ENCODE data around the gene PDE1A. TPM values are rescaled to one million over a fixed set of nuclear protein-coding genes. Genes with fewer than 3 reads are reported as not detected.

PDE1A gene
- total and polyA plus RNA-seq, 10 of the 15 experiments (the other 5 are each of a cell fraction or from before 2014, with no cell fraction given) = 1.1 TPM; not detected in 9

DNA sequence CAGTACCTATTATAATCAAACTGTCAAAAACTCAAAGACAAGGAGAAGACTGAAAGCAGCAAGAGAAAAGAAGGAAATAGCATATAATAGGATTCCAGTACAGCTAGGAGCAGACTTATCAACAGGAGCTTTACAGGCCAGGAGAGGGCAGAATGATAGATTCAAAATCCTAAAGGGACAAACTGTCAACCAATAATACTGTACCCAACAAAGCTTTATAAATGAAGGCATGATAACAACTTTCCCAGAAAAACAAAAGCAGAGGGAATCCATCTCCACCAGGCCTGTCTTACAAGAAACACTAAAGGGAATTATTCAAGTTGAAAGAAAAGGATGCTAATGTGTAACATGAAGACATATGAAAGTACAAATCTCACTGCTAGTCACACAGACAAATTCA lies 42.0 kb downstream of the PDE1A start (continued):
- TF ChIP-seq, protein P1, sequence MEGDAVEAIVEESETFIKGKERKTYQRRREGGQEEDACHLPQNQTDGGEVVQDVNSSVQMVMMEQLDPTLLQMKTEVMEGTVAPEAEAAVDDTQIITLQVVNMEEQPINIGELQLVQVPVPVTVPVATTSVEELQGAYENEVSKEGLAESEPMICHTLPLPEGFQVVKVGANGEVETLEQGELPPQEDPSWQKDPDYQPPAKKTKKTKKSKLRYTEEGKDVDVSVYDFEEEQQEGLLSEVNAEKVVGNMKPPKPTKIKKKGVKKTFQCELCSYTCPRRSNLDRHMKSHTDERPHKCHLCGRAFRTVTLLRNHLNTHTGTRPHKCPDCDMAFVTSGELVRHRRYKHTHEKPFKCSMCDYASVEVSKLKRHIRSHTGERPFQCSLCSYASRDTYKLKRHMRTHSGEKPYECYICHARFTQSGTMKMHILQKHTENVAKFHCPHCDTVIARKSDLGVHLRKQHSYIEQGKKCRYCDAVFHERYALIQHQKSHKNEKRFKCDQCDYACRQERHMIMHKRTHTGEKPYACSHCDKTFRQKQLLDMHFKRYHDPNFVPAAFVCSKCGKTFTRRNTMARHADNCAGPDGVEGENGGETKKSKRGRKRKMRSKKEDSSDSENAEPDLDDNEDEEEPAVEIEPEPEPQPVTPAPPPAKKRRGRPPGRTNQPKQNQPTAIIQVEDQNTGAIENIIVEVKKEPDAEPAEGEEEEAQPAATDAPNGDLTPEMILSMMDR (IDR thresholded peaks at IDR 0.05 in 2 of 3, conservative IDR thresholded peaks at IDR 0.05 in 1 of 3; ENCODE audit: control insufficient read depth in 2 of 3, extremely low read depth in 1 of 3, insufficient read depth in 1 of 3, low read depth in 3 of 3, low read length in 3 of 3) = no peak
- TF ChIP-seq ZNF384 (IDR thresholded peaks at IDR 0.05; ENCODE audit: borderline replicate concordance, low read depth, low read length) = no peak
- no peak for TF ChIP-seq CBX3 (IDR thresholded peaks at IDR 0.05; ENCODE audit: borderline replicate concordance, low read depth)
- no peak for TF ChIP-seq CREB1 (IDR thresholded peaks at IDR 0.05; ENCODE audit: low read depth)
- no peak for TF ChIP-seq HDGF (IDR thresholded peaks at IDR 0.05)
- TF ChIP-seq LARP7 (IDR thresholded peaks at IDR 0.05) = no peak
- TF ChIP-seq SP1 (IDR thresholded peaks at IDR 0.05; ENCODE audit: low read depth, low read length) = no peak
- TF ChIP-seq NFXL1 (IDR thresholded peaks at IDR 0.05; ENCODE audit: borderline replicate concordance) = no peak

DNA sequence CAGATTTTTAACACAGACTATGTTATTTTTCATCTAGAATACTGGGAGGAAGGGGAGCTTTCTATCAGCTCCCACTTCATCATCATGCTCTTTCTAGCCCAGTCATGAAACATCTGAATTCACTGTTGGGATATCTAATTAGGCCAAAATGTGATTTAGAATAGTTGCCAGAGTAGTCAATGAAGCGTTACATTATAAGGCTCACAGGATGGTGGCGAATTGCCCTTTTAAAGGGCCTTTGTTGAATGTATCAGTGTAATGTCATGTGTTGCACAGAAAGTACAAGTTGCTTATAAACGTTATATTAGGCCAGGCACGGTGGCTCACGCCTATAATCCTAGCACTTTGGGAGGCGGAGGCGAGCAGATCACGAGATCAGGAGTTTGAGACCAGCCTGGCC lies 45.6 kb downstream of the PDE1A start:
- ChIA-PET POLR2A (no interaction called here), SMC1A (ENCODE audit: uncharacterized antibody, unreplicated experiment) (no interaction called here), CTCF (no interaction called here), RAD21 (ENCODE audit: unreplicated experiment) (no interaction called here)
- Histone ChIP-seq H3K9ac (ENCODE audit: control insufficient read depth, insufficient read depth, low read length) (no peak overlapping the region), H2AFZ (ENCODE audit: control insufficient read depth, low read depth, low read length) (no peak overlapping the region), H4K20me1 (ENCODE audit: control insufficient read depth, insufficient read depth) (no peaks in the 10 kb centered on the region), H3K4me2 (ENCODE audit: control insufficient read depth, insufficient read depth) (no peak overlapping the region), H3K9me3 (replicated peaks; ENCODE audit: control insufficient read depth, insufficient read depth, low read length) (no peaks in the 10 kb centered on the region), H3K4me1 (ENCODE audit: control insufficient read depth, insufficient read depth, low read length) (no peaks in the 10 kb centered on the region), H3K27me3 (replicated peaks in 1 of 2; ENCODE audit: control insufficient read depth in 2 of 2, insufficient read depth in 2 of 2, low read length in 1 of 2) (no peaks in the 10 kb centered on the region), H3K4me3 (no peak overlapping the region), H3K36me3 (ENCODE audit: control insufficient read depth in 2 of 2, insufficient read depth in 2 of 2, low read length in 1 of 2) (no peaks in the 10 kb centered on the region), H3K79me2 (ENCODE audit: control insufficient read depth, insufficient read depth, low read length) (no peaks in the 10 kb centered on the region), H3K27ac (ENCODE audit: control insufficient read depth, insufficient read depth) (no peak overlapping the region)
- intact Hi-C loops (cut with micrococcal nuclease; ENCODE audit: unreplicated experiment) = no loop called here
- ATAC-seq (no peak), FAIRE-seq (no peak), DNase-seq (ENCODE audit: low read depth, low spot score) (no peak)
- 38% methylated on average over 8 of the region's 8 CpGs for WGBS (ENCODE audit: insufficient coverage, insufficient replicate concordance, low lambda C conversion rate, missing lambda C conversion rate)
- BruUV-seq (replicated peaks) = no TSS peak
- in situ Hi-C loops (cut with MboI) = no loop called here
- TF ChIP-seq, protein P2, sequence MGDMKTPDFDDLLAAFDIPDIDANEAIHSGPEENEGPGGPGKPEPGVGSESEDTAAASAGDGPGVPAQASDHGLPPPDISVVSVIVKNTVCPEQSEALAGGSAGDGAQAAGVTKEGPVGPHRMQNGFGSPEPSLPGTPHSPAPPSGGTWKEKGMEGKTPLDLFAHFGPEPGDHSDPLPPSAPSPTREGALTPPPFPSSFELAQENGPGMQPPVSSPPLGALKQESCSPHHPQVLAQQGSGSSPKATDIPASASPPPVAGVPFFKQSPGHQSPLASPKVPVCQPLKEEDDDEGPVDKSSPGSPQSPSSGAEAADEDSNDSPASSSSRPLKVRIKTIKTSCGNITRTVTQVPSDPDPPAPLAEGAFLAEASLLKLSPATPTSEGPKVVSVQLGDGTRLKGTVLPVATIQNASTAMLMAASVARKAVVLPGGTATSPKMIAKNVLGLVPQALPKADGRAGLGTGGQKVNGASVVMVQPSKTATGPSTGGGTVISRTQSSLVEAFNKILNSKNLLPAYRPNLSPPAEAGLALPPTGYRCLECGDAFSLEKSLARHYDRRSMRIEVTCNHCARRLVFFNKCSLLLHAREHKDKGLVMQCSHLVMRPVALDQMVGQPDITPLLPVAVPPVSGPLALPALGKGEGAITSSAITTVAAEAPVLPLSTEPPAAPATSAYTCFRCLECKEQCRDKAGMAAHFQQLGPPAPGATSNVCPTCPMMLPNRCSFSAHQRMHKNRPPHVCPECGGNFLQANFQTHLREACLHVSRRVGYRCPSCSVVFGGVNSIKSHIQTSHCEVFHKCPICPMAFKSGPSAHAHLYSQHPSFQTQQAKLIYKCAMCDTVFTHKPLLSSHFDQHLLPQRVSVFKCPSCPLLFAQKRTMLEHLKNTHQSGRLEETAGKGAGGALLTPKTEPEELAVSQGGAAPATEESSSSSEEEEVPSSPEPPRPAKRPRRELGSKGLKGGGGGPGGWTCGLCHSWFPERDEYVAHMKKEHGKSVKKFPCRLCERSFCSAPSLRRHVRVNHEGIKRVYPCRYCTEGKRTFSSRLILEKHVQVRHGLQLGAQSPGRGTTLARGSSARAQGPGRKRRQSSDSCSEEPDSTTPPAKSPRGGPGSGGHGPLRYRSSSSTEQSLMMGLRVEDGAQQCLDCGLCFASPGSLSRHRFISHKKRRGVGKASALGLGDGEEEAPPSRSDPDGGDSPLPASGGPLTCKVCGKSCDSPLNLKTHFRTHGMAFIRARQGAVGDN (IDR thresholded peaks at IDR 0.05) = no peak
- TF ChIP-seq, protein P3, sequence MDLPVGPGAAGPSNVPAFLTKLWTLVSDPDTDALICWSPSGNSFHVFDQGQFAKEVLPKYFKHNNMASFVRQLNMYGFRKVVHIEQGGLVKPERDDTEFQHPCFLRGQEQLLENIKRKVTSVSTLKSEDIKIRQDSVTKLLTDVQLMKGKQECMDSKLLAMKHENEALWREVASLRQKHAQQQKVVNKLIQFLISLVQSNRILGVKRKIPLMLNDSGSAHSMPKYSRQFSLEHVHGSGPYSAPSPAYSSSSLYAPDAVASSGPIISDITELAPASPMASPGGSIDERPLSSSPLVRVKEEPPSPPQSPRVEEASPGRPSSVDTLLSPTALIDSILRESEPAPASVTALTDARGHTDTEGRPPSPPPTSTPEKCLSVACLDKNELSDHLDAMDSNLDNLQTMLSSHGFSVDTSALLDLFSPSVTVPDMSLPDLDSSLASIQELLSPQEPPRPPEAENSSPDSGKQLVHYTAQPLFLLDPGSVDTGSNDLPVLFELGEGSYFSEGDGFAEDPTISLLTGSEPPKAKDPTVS (IDR thresholded peaks at IDR 0.05; ENCODE audit: low read depth, low read length) = no peak
- TF ChIP-seq NRF1 (conservative IDR thresholded peaks at IDR 0.05; ENCODE audit: low read depth, low read length) (no peak), EGR1 (IDR thresholded peaks at IDR 0.05; ENCODE audit: borderline replicate concordance in 1 of 2, low read depth in 2 of 2, low read length in 2 of 2) (no peak), SMAD5 (IDR thresholded peaks at IDR 0.05; ENCODE audit: low read depth) (no peak)
- TF ChIP-seq, protein P4, sequence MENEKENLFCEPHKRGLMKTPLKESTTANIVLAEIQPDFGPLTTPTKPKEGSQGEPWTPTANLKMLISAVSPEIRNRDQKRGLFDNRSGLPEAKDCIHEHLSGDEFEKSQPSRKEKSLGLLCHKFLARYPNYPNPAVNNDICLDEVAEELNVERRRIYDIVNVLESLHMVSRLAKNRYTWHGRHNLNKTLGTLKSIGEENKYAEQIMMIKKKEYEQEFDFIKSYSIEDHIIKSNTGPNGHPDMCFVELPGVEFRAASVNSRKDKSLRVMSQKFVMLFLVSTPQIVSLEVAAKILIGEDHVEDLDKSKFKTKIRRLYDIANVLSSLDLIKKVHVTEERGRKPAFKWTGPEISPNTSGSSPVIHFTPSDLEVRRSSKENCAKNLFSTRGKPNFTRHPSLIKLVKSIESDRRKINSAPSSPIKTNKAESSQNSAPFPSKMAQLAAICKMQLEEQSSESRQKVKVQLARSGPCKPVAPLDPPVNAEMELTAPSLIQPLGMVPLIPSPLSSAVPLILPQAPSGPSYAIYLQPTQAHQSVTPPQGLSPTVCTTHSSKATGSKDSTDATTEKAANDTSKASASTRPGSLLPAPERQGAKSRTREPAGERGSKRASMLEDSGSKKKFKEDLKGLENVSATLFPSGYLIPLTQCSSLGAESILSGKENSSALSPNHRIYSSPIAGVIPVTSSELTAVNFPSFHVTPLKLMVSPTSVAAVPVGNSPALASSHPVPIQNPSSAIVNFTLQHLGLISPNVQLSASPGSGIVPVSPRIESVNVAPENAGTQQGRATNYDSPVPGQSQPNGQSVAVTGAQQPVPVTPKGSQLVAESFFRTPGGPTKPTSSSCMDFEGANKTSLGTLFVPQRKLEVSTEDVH (IDR thresholded peaks at IDR 0.05; ENCODE audit: low read depth, partially characterized antibody) = no peak

Data from GM12878 (cell line).